T-helper 2 cell treated with Interferon-gamma antibody and Interleukin-4, amounts not matched to agents 100 ng/mL and 5 ng/mL, for 36 hours (primary cell): Measurements from ENCODE around the gene SUMO1. TPM values are rescaled to one million over a fixed set of nuclear protein-coding genes. Genes with fewer than 3 reads are reported as not detected.
"Not testable (repeated sequence)": the region's sequence is repeated elsewhere in the genome, so short reads cannot be mapped to it uniquely, and the experiment has no call there.

Experiments used
- intact Hi-C: fragments of 100-400 bp; cut with micrococcal nuclease; formaldehyde crosslinking; loops from one replicate; pipeline ENCODE4 v1.15.1; 2023
- total RNA-seq: library from RNA; stranded (reverse); gene quantifications from 2 replicates; pipeline ENCODE4 v1.2.3, GENCODE V29; 2022

Gene SUMO1
- total RNA-seq: 99.3 and 100 TPM in 2 replicates

- intact Hi-C loops: loop anchor here (1.0 to 5.0 kb wide), 4 partner anchors 27 to 673 kb away; partner anchors contain the start of genes ALS2, FZD7, NOP58 and WDR12
Observed at GRCh38 chr2:202238234-202239197, at the start of gene SUMO1. SUMO1 (minus strand) TSS chr2:202238597; CDS start chr2:202238451, 146 bp downstream.

- intact Hi-C loops: no loop called here
Observed at GRCh38 chr2:202286595-202286994, 48.2 kb upstream of the SUMO1 start.

- intact Hi-C loops: no loop called here
Observed at GRCh38 chr2:202278944-202279343, 40.5 kb upstream of the SUMO1 start.

DNA sequence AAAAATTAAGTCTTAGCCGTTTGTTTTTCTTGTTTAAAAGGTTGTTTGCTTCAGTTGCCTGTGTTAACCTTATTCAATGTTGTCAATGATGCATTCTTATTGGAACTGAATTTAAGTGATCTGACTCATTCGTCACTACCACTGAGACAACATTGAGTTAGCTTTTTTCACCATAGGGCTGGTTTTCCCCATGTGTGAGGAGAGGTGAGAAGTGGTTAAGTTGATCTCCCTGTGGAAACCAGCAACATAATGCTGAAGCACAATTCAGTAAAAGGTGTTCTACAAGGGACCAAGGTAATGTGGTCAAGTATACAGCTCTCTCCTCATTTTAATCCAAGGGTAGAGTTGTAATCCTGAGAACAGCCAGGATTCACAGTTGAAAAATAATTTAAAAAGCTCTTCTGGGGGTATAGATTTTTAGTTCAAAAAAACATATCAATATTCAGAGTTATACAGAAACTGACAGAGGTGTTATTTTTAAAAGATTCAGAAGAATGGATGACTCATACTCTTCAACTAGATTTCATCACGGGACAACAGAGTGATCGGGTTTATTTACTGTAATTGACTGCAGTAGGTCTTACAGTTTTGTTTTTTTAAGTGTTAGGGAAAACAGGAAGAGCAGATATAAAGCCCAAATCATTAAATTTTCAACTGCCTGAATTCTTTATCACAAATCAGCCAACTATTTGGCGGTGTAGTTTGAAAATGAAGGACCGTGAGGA, 39.8 kb upstream of the SUMO1 start:
- intact Hi-C loops: no loop called here

GRCh38 chr2:202276078-202276720, 37.8 kb upstream of the SUMO1 start:
- intact Hi-C loops: not testable (repeated sequence)

DNA sequence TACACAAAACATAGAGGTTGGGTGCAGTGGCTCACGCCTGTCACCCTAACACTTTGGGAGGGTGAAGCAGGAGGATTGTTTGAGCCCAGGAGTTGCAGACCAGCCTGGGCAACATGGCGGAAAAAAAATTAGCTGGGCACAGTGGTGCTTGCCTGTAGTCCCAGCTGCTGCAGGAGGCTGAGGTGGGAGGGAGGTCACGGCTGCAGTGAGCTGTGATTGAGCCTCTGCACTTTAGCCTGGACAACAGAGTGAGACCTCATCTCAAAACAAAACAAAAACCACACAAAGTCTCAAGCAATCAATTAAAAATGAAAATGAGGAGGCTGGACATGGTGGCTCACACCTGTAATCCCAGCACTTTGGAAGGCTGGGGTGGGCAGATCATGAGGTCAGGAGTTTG, 32.1 kb upstream of the SUMO1 start:
- intact Hi-C loops: no loop called here

DNA sequence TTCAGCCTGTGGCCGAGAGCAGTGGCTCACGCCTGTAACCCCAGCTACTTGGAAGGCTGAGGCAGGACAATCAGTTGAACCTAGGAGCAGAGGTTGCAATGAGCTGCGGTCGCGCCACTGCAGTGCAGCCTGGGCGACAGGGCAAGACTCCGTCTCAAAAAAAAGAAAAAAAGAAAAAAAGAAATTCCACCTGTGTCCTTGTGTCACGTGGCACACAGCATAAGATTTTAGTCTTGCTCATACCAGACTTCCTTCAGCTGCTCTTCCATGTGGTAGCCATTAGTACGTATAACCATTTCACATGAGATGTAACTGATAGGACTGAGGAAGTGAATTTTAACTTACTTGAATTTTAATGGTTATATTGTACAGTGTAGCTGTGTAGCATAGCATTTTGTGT, 31.2 kb upstream of the SUMO1 start:
- intact Hi-C loops: loop anchor here (5.0 to 10.0 kb wide), 5 partner anchors 108 to 1405 kb away; partner anchors contain the start of genes BMPR2 and CLK1

- intact Hi-C loops: loop anchor here (5.0 to 10.0 kb wide), 5 partner anchors 110 to 1403 kb away; partner anchors contain the start of genes BMPR2 and CLK1
Observed at GRCh38 chr2:202267495-202267894, 29.1 kb upstream of the SUMO1 start.

- intact Hi-C loops: loop anchor here (1.0 to 10.0 kb wide), 8 partner anchors 27 to 1401 kb away; partner anchors contain the start of genes BMPR2, CLK1, STRADB and SUMO1
Observed at GRCh38 chr2:202265467-202266277, 27.3 kb upstream of the SUMO1 start, which contains the start of gene NOP58. NOP58 (plus strand) TSS chr2:202265763; CDS start chr2:202265942, 179 bp downstream.

DNA sequence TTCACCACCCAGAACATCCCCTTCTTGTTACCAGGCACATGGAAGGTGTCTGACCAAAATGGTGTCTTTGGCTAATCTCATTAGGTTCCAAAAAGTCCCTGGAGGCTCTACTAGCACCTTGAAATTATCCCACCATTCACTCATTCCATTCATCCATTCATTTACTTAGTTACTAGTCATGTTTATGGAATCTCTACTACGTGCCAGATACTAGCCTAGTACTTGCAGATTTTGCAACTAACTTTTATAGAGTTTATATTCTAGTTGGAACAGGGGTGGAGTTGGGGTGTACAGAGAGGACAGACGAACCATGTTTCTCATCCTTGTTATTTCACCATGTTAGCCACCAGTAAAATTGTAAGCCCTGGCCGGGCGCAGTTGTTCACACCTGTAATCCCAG, 23.1 kb upstream of the SUMO1 start:
- intact Hi-C loops: loop anchor here (10.0 kb wide), 2 partner anchors 1027 to 1397 kb away; partner anchors contain the start of gene CLK1

GRCh38 chr2:202251494-202251893, 13.1 kb upstream of the SUMO1 start:
- intact Hi-C loops: no loop called here

DNA sequence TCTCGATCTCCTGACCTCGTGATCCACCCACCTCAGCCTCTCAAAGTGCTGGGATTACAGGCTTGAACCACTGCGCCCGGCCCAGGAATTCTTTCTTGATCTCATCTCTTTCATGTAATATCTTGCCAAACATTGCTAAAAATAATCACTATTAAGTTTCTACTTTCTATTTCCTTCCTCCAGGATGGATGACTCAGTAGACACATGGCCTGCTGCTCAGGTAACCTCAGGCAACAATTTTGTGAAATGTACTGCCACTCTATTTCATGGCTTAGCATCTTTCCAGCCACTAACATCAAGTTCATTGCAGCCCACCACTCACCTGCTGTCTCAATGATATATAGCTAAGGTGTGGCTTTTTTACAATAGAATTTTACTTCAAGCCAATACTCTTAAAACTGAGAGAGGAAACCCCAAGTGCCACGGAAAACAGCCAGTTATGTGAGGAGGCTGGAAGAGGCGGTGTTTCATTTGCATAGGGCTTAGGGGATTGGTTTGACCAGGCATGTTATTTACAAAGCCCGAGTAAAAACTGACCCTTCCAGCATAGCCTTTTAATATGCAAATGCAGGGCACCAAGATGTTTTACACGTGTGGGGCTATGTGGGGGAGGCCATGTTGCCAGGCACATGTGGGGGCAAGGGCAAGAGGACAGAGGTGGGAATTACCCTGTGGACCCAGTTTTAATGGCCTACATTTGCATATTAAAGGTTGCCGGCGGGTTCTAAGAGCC, 11.3 kb upstream of the SUMO1 start:
- intact Hi-C loops: no loop called here

- intact Hi-C loops: not testable (repeated sequence)
Observed at GRCh38 chr2:202247710-202248109, 9.3 kb upstream of the SUMO1 start.

- intact Hi-C loops: loop anchor here (1.0 to 5.0 kb wide), 4 partner anchors 27 to 673 kb away; partner anchors contain the start of genes ALS2, FZD7, NOP58 and WDR12
Observed at GRCh38 chr2:202237787-202238233, 587 bp downstream of the SUMO1 start.

GRCh38 chr2:202221873-202222272, 16.5 kb downstream of the SUMO1 start:
- intact Hi-C loops: no loop called here

- intact Hi-C loops: no loop called here
Observed at GRCh38 chr2:202215179-202215578, 23.2 kb downstream of the SUMO1 start.

DNA sequence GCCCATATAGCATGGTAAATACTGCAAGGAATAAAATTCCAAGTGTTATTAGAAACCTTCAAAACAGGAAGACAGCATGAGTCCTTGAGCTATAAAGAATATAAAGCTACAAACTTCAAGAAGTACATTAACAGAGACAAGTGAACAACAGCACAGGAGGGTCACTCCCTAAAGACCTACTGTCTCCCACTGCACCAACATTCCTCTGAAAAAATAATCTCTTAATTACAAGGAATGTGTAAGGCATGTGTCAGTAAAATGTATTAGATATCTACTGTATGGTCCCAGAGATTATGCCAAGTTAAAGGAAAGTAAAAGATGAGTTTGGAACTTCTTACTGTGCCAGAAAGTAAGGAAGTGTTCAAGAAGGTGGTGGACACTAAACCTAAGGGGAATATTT, 29.9 kb downstream of the SUMO1 start:
- intact Hi-C loops: no loop called here

DNA sequence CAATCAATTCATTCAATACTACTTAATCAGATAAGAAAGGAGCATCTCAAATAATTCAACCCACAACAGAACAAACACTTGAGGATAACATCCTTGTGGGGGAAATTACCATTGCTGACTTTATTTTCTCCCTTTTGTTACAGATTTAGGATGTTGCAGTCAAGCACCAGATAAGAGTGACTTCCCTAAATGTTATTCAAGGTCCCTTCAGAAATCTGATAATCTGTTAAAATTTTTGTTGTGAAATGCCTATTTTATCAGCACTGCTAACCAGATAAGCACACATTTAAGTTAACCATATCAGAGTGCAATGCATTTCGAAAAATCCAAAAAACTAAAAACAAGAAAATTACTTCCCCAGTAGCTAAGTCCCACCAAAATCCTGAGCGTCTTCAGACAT, 33.5 kb downstream of the SUMO1 start:
- intact Hi-C loops: no loop called here

GRCh38 chr2:202203348-202203747, 35.0 kb downstream of the SUMO1 start:
- intact Hi-C loops: no loop called here
